Stimulated activated CD4-positive, alpha-beta T cell treated with anti-CD3 and anti-CD28 coated beads, Interleukin-15, amount 100 ng/mL, for 48 hours (primary cell): ENCODE results near the gene MIDN.

Experiments used
- DNase-seq, 2 donors: peaks; one replicate each; pipeline ENCODE4 v3.0.0-alpha.2; 2020; ENCODE audit warnings: low read depth in 2 of 2

The MIDN gene

GRCh38 chr19:1220976-1221903, 27.1 kb upstream of the MIDN start:
- no peak for DNase-seq

- DNase-seq: no peak
Measured at GRCh38 chr19:1221904-1222255, 26.5 kb upstream of the MIDN start.

GRCh38 chr19:1222394-1222793, 26.0 kb upstream of the MIDN start:
- DNase-seq: no peak

- no peak for DNase-seq
Measured at GRCh38 chr19:1223018-1223855, 25.1 kb upstream of the MIDN start.

- DNase-seq: no peak
Measured at GRCh38 chr19:1224047-1224825, 24.1 kb upstream of the MIDN start.

- no peak for DNase-seq
Measured at GRCh38 chr19:1224847-1225246, 23.5 kb upstream of the MIDN start.

GRCh38 chr19:1225440-1226226, 22.8 kb upstream of the MIDN start:
- DNase-seq: no peak

- DNase-seq: no peak
Measured at GRCh38 chr19:1226227-1226518, 22.2 kb upstream of the MIDN start.

- no peak for DNase-seq
Measured at GRCh38 chr19:1226522-1227303, 21.7 kb upstream of the MIDN start.

GRCh38 chr19:1227304-1228054, 20.9 kb upstream of the MIDN start:
- no peak for DNase-seq

- no peak for DNase-seq
Measured at GRCh38 chr19:1228161-1228957, 20.0 kb upstream of the MIDN start.

GRCh38 chr19:1229056-1229923, 19.1 kb upstream of the MIDN start:
- no peak for DNase-seq

- no peak for DNase-seq
Measured at GRCh38 chr19:1229924-1230782, 18.2 kb upstream of the MIDN start.

- DNase-seq: no peak
Measured at GRCh38 chr19:1230783-1231489, 17.4 kb upstream of the MIDN start.

GRCh38 chr19:1231729-1232637, 16.4 kb upstream of the MIDN start:
- no peak for DNase-seq
